C4-2B (cell line): ENCODE results near the gene AKR7A2.

ENCODE experiments used
- H3K27ac ChIP-seq: fragments of 450-650 bp; 2 replicates; pipeline ENCODE4 v1.5.1; 2017
- CTCF ChIP-seq: fragments of 450-650 bp; conservative IDR thresholded peaks from 2 replicates; pipeline ENCODE4 v1.5.1; 2017; ENCODE audit warnings: mild to moderate bottlenecking
- ZFX ChIP-seq: fragments of 450-650 bp; IDR thresholded peaks from 2 replicates; pipeline ENCODE4 v1.6.1; 2017

Gene AKR7A2

GRCh38 chr1:19348441-19349198, 36.7 kb upstream of the AKR7A2 start:
- H3K27ac ChIP-seq, result no peak overlapping the region
- TF ChIP-seq ZFX (no peak), CTCF (no peak)

GRCh38 chr1:19347533-19348172, 35.7 kb upstream of the AKR7A2 start:
- TF ChIP-seq ZFX (no peak), CTCF (no peak)
- no peak overlapping the region for H3K27ac ChIP-seq

GRCh38 chr1:19346026-19346425, 34.1 kb upstream of the AKR7A2 start:
- TF ChIP-seq ZFX (no peak), CTCF (no peak)
- H3K27ac ChIP-seq, result no peak overlapping the region

- H3K27ac ChIP-seq, result no peak overlapping the region
- TF ChIP-seq ZFX (no peak), CTCF (no peak)
Observed at GRCh38 chr1:19345391-19345790, 33.4 kb upstream of the AKR7A2 start.

GRCh38 chr1:19344831-19345230, 32.9 kb upstream of the AKR7A2 start:
- H3K27ac ChIP-seq, result no peak overlapping the region
- TF ChIP-seq ZFX (no peak), CTCF (no peak)

GRCh38 chr1:19344372-19344810, 32.4 kb upstream of the AKR7A2 start:
- H3K27ac ChIP-seq, result no peak overlapping the region
- TF ChIP-seq ZFX (no peak), CTCF (peak; percentile 82)

- TF ChIP-seq ZFX, result no peak
- no peak for TF ChIP-seq CTCF
Observed at GRCh38 chr1:19343617-19344350, 31.8 kb upstream of the AKR7A2 start.

More at GRCh38 chr1:19343617-19344350, 31.8 kb upstream of the AKR7A2 start:
- no peak overlapping the region for H3K27ac ChIP-seq
